ENCODE data around the gene ZNF440.

- TF ChIP-seq CTCF (conservative IDR thresholded peaks at IDR 0.05; ENCODE audit: low read length), result no peak
- TF ChIP-seq EZH2phosphoT487 (IDR thresholded peaks at IDR 0.05; ENCODE audit: borderline replicate concordance), result no peak
Observed at GRCh38 chr19:11807099-11807380, 7.0 kb upstream of the ZNF440 start.
